ENCODE data around the gene PRKCE. TPM values are rescaled to one million over a fixed set of nuclear protein-coding genes. Genes with fewer than 3 reads are reported as not detected.

The PRKCE gene
- total RNA-seq, 2 experiments from 2014 or later: 24.9 to 26.2 TPM

DNA sequence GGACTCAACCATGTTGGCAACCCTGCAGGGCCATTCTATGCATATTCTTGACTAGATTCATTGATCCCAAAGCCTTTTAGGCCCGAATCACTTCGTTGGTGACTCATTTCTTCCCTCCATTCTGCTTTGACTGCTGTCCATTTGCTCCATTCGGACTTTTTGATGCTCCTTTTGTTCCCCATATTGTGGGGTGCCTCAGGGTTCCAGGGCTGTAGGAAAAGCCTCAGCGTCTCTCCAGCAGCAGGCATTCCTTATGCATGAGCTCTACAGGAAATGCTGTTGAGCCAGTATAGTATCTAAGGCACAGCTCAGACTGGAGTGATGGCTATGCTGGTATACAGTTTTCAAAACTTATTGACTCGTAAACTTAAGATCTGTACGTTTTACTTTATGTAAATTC, 292.6 kb downstream of the PRKCE start:
- Histone ChIP-seq H3K27me3 (ENCODE audit: control insufficient read depth in 1 of 2, insufficient read depth in 2 of 2, low read length in 2 of 2) (no peaks in the 10 kb centered on the region), H3K9me3 (ENCODE audit: control insufficient read depth in 1 of 2, insufficient read depth in 1 of 2, low read length in 2 of 2) (no peaks in the 10 kb centered on the region), H3K36me3 (ENCODE audit: insufficient read depth, low read length) (no peaks in the 10 kb centered on the region), H3K4me1 (ENCODE audit: insufficient read depth, low read length) (no peaks in the 10 kb centered on the region), H3K4me3 (ENCODE audit: low read length) (no peak overlapping the region), H3K27ac (ENCODE audit: low read depth in 1 of 2, low read length in 2 of 2) (no peak overlapping the region)
- TF ChIP-seq CTCF (IDR thresholded peaks at IDR 0.05): no peak
- no peaks in the 10 kb centered on the region for H3K9me3 Mint-ChIP-seq
- intact Hi-C loops (cut with DNase I, micrococcal nuclease): no loop called here
- H3K36me3 Mint-ChIP-seq (ENCODE audit: low read depth): no peaks in the 10 kb centered on the region
- no peak overlapping the region for H3K4me3 Mint-ChIP-seq
- H3K27me3 Mint-ChIP-seq: no peaks in the 10 kb centered on the region
- H3K27ac Mint-ChIP-seq: no peak overlapping the region
- ChIA-PET POLR2A (no interaction called here), CTCF (no interaction called here)
- no peaks in the 10 kb centered on the region for H3K4me1 Mint-ChIP-seq (ENCODE audit: low read depth)
- DNase-seq (no peak), ATAC-seq (ENCODE audit: poor library complexity) (no peak)

- Histone ChIP-seq H3K27ac (ENCODE audit: low read depth in 1 of 2, low read length in 2 of 2) (no peak overlapping the region), H3K4me1 (ENCODE audit: insufficient read depth, low read length) (no peaks in the 10 kb centered on the region), H3K36me3 (ENCODE audit: insufficient read depth, low read length) (no peaks in the 10 kb centered on the region), H3K9me3 (ENCODE audit: control insufficient read depth in 1 of 2, insufficient read depth in 1 of 2, low read length in 2 of 2) (no peaks in the 10 kb centered on the region), H3K4me3 (ENCODE audit: low read length) (no peak overlapping the region), H3K27me3 (ENCODE audit: control insufficient read depth in 1 of 2, insufficient read depth in 2 of 2, low read length in 2 of 2) (no peaks in the 10 kb centered on the region)
- Mint-ChIP-seq H3K4me1 (ENCODE audit: low read depth) (no peaks in the 10 kb centered on the region), H3K4me3 (no peak overlapping the region), H3K9me3 (no peaks in the 10 kb centered on the region), H3K27me3 (no peaks in the 10 kb centered on the region), H3K36me3 (ENCODE audit: low read depth) (no peaks in the 10 kb centered on the region), H3K27ac (no peak overlapping the region)
- intact Hi-C loops (cut with DNase I, micrococcal nuclease): no loop called here
- CTCF ChIA-PET: no interaction called here
- POLR2A ChIA-PET: no interaction called here
- TF ChIP-seq CTCF (IDR thresholded peaks at IDR 0.05): no peak
- ATAC-seq (ENCODE audit: poor library complexity) (no peak), DNase-seq (no peak)
Measured at GRCh38 chr2:45945302-45945717, 293.8 kb downstream of the PRKCE start.

- POLR2A ChIA-PET: no interaction called here
- no peaks in the 10 kb centered on the region for H3K36me3 Mint-ChIP-seq (ENCODE audit: low read depth)
- intact Hi-C loops (cut with DNase I, micrococcal nuclease): no loop called here
Measured at GRCh38 chr2:45946023-45946422, 294.5 kb downstream of the PRKCE start.

More at GRCh38 chr2:45946023-45946422, 294.5 kb downstream of the PRKCE start:
- Histone ChIP-seq H3K9me3 (ENCODE audit: control insufficient read depth in 1 of 2, insufficient read depth in 1 of 2, low read length in 2 of 2) (no peaks in the 10 kb centered on the region), H3K27me3 (ENCODE audit: control insufficient read depth in 1 of 2, insufficient read depth in 2 of 2, low read length in 2 of 2) (no peaks in the 10 kb centered on the region), H3K4me3 (ENCODE audit: low read length) (no peak overlapping the region), H3K36me3 (ENCODE audit: insufficient read depth, low read length) (no peaks in the 10 kb centered on the region), H3K4me1 (ENCODE audit: insufficient read depth, low read length) (no peaks in the 10 kb centered on the region), H3K27ac (ENCODE audit: low read depth in 1 of 2, low read length in 2 of 2) (no peak overlapping the region)
- no peaks in the 10 kb centered on the region for H3K4me1 Mint-ChIP-seq (ENCODE audit: low read depth)
- no peak overlapping the region for H3K27ac Mint-ChIP-seq
- DNase-seq: no peak
- ATAC-seq (ENCODE audit: poor library complexity): no peak
- H3K4me3 Mint-ChIP-seq: no peak overlapping the region
- CTCF ChIA-PET: no interaction called here
- no peaks in the 10 kb centered on the region for H3K9me3 Mint-ChIP-seq
- no peak for TF ChIP-seq CTCF (IDR thresholded peaks at IDR 0.05)
- no peaks in the 10 kb centered on the region for H3K27me3 Mint-ChIP-seq
